ENCODE data around the gene THRSP. TPM values are rescaled to one million over a fixed set of nuclear protein-coding genes. Genes with fewer than 3 reads are reported as not detected.

Gene THRSP
- total and polyA plus RNA-seq, 10 of the 15 experiments (the other 5 are each of a cell fraction or from before 2014, with no cell fraction given): 0.18 TPM; not detected in 9

GRCh38 chr11:78038697-78039313, 24.9 kb upstream of the THRSP start (continued):
- TF ChIP-seq ZBTB4 (CRISPR knock-in tag; IDR thresholded peaks at IDR 0.05) (no peak), ATF2 (IDR thresholded peaks at IDR 0.05; ENCODE audit: low read length) (no peak), NFYB (IDR thresholded peaks at IDR 0.05; ENCODE audit: insufficient read depth, low read depth, low read length) (no peak), RUNX3 (IDR thresholded peaks at IDR 0.05; ENCODE audit: low read length) (no peak), TCF3 (IDR thresholded peaks at IDR 0.05; ENCODE audit: borderline replicate concordance, insufficient read depth, low read depth, low read length) (no peak)

GRCh38 chr11:78039391-78039918, 24.2 kb upstream of the THRSP start:
- no peaks in the 10 kb centered on the region for H3K79me2 ChIP-seq (ENCODE audit: control insufficient read depth, insufficient read depth, low read length)
- RAD21 ChIA-PET (ENCODE audit: unreplicated experiment): interaction anchor here (0.7 to 2.5 kb wide), 4 partner anchors 8 to 44 kb away, joined by 3 to 9 read pairs (median 3); no protein-coding TSS in a partner anchor
- no peaks in the 10 kb centered on the region for H3K27me3 ChIP-seq (replicated peaks in 1 of 2; ENCODE audit: control insufficient read depth in 2 of 2, insufficient read depth in 2 of 2, low read length in 1 of 2)
- ATAC-seq (peak; percentile 12; the same call in 1 of the 3 replicates), DNase-seq (ENCODE audit: low read depth, low spot score) (no peak), FAIRE-seq (no peak)
- no peaks in the 10 kb centered on the region for H3K9me3 ChIP-seq (replicated peaks; ENCODE audit: control insufficient read depth, insufficient read depth, low read length)
- intact Hi-C loops (cut with micrococcal nuclease; ENCODE audit: unreplicated experiment): no loop called here
- 75% methylated on average over 4 of the region's 4 CpGs for WGBS (ENCODE audit: insufficient coverage, insufficient replicate concordance, low lambda C conversion rate, missing lambda C conversion rate)
- no peak overlapping the region for H3K4me3 ChIP-seq
- no peaks in the 10 kb centered on the region for H4K20me1 ChIP-seq (ENCODE audit: control insufficient read depth, insufficient read depth)
- H3K9ac ChIP-seq (ENCODE audit: control insufficient read depth, insufficient read depth, low read length): peak overlapping the region; percentile 55
- POLR2A ChIA-PET: interaction anchor here (0.6 to 1.0 kb wide), 2 partner anchors 18 to 45 kb away, joined by 3 read pairs; partner anchors contain the start of gene INTS4
- peak overlapping the region; percentile 72; the same call in 1 of the 2 replicates for H3K4me2 ChIP-seq (ENCODE audit: control insufficient read depth, insufficient read depth)
- CTCF ChIA-PET: interaction anchor here (0.8 to 1.2 kb wide), 5 partner anchors 19 to 525 kb away, joined by 3 to 4 read pairs (median 3); partner anchors contain the start of gene INTS4
- in situ Hi-C loops (cut with MboI): no loop called here
- SMC1A ChIA-PET (ENCODE audit: uncharacterized antibody, unreplicated experiment): interaction anchor here (0.6 to 1.3 kb wide), 7 partner anchors 9 to 411 kb away, joined by 3 to 7 read pairs (median 3); no protein-coding TSS in a partner anchor
- BruUV-seq (replicated peaks): TSS peak; percentile 62
- no peaks in the 10 kb centered on the region for H3K36me3 ChIP-seq (ENCODE audit: control insufficient read depth in 2 of 2, insufficient read depth in 2 of 2, low read length in 1 of 2)
- peaks cover 7% of the 10 kb centered on the region for H3K4me1 ChIP-seq (ENCODE audit: control insufficient read depth, insufficient read depth, low read length)
- H3K27ac ChIP-seq (ENCODE audit: control insufficient read depth, insufficient read depth): peak overlapping the region; percentile 50; the same call in 1 of the 2 replicates
- peak overlapping the region; percentile 96 for H2AFZ ChIP-seq (ENCODE audit: control insufficient read depth, low read depth, low read length)
- TF ChIP-seq USF2 (IDR thresholded peaks at IDR 0.05; ENCODE audit: borderline replicate concordance, low read depth, low read length) (no peak), PML (IDR thresholded peaks at IDR 0.05; ENCODE audit: low read length) (no peak), ZZZ3 (IDR thresholded peaks at IDR 0.05; ENCODE audit: control insufficient read depth, insufficient read length, low read depth) (no peak), MXI1 (IDR thresholded peaks at IDR 0.05; ENCODE audit: low read depth, low read length) (no peak), E2F4 (IDR thresholded peaks at IDR 0.05; ENCODE audit: low read depth, low read length) (no peak), CREB1 (IDR thresholded peaks at IDR 0.05; ENCODE audit: low read depth) (no peak), RB1 (IDR thresholded peaks at IDR 0.05; ENCODE audit: borderline replicate concordance) (no peak), POU2F2 (IDR thresholded peaks at IDR 0.05; ENCODE audit: borderline replicate concordance, low read depth, low read length) (no peak), RELA (IDR thresholded peaks at IDR 0.05; ENCODE audit: borderline replicate concordance, partially characterized antibody) (no peak), IKZF1 (conservative IDR thresholded peaks at IDR 0.05) (no peak)

All from GM12878 (cell line).